IPS-NIHi11 (cell line): ENCODE results near the gene USP5.
"Not testable (repeated sequence)": the region's sequence is repeated elsewhere in the genome, so short reads cannot be mapped to it uniquely, and the experiment has no call there.

Experiments used
- DNase-seq: peaks from one replicate; pipeline ENCODE4 v3.0.0; 2012; ENCODE audit warnings: mixed read lengths, low spot score

Gene USP5

GRCh38 chr12:6866163-6866919 is 14.4 kb downstream of the USP5 start:
- DNase-seq, result peak; percentile 52

DNA sequence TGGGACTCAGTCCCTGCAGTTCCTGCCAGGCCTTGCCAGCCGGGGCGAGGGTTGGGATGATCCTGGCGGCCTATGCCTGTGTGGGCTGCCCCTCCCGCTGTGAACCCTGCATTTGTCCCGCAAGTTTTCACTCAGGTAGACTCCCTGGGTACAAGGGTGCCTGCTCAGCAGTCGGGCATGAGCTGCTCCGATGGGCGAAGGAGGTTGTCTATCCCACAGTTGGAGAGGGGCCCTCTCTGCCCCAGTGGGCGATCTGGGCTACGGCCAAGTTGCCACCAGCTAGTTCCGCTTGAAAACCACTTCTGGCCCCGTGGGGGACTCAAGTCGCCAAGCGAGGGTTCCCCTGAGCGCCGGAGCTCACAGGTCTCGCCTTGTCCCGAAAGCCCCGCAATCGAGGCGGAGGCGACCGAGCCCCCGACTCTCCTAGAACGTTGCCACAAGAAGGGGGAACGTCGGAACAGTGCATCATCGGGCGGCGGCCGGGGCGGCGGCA is 15.0 kb downstream of the USP5 start:
- DNase-seq, result peak; percentile 39

DNA sequence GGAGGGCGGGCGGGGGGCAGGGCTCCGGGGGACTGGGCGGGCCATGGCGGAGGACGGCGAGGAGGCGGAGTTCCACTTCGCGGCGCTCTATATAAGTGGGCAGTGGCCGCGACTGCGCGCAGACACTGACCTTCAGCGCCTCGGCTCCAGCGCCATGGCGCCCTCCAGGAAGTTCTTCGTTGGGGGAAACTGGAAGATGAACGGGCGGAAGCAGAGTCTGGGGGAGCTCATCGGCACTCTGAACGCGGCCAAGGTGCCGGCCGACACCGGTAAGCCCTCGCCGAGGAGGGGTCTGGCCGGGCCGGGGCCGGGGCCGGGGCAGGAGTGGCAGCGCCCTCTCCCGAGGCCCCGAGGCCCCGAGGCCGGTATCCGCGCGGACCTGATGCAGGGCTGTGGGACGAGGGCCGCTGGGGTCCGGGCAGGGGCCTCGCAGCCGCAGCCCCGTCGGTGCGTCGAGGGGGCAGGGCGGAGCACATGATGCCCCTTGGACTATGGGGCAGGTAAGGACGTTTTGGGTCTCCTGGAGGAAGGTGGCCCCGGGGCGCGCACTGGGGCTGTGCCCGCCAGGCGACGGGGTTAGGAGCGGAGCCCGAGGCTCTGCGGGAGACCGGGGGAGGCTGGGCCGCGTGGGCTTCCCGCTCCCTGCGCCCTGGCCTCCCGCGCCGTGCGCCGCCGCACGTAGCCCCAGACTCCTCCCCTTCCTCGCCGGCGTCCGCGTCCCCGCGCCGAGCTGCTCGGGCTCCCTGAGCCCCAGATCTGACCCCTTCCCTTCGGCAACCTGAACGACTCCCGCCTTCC is 15.7 kb downstream of the USP5 start, which contains the start of gene TPI1:
TSS of gene TPI1 (plus strand) at position 119 of the 798 bp plus-strand sequence. CDS start at position 155, 36 bp downstream.
- DNase-seq, result peak; percentile 94

- no peak for DNase-seq
Measured at GRCh38 chr12:6868211-6869048, 16.5 kb downstream of the USP5 start.

GRCh38 chr12:6869049-6870021 is 17.4 kb downstream of the USP5 start:
- peak; percentile 69 for DNase-seq

DNA sequence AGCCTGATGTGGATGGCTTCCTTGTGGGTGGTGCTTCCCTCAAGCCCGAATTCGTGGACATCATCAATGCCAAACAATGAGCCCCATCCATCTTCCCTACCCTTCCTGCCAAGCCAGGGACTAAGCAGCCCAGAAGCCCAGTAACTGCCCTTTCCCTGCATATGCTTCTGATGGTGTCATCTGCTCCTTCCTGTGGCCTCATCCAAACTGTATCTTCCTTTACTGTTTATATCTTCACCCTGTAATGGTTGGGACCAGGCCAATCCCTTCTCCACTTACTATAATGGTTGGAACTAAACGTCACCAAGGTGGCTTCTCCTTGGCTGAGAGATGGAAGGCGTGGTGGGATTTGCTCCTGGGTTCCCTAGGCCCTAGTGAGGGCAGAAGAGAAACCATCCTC is 18.4 kb downstream of the USP5 start:
- not testable (repeated sequence) for DNase-seq

DNA sequence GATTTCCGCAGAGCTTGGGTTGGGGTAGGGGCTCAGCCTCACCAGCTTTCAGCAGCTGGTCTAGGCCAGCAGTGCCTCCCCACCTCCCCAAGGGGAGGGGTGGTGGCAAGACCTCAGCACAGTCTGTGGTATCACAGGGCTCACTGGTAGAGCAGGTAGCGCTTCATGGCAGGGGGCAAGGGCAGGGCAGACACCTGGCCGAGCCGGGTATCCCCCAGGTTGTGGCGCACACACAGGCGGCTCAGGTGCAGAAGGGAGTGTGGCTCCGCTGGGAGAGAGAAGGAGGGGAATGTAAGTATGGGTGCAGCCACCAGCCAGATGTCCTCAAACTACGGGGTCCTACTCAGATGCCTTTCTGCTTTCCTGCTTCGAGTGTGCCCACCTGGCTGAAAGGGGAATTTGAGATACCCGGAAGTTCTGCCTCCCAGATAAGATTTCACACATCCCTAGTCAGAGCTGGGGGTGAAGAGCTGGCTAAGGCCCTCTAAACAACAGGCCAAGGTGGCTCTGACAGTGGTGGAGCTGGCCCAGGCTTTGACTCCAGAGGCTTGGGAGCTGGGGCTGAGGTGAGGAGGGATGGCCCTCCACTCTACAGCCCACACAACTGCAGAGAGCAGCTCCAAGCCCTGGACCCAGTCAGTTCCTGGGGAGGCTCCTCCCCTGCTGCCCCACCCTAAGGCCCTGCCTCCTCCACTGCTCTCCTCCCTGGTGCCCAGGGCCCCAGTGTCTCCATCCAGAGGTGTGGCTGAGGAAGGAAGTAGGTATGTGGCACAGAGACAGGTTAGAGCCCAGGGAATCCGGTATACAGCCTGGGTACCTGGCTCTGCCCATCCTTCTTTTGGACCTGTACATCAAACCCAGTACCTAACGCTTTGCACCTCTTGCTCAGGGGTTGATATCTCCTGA is 19.4 kb downstream of the USP5 start:
- no peak for DNase-seq

GRCh38 chr12:6872073-6873048 is 20.4 kb downstream of the USP5 start:
- peak; percentile 82 for DNase-seq

DNA sequence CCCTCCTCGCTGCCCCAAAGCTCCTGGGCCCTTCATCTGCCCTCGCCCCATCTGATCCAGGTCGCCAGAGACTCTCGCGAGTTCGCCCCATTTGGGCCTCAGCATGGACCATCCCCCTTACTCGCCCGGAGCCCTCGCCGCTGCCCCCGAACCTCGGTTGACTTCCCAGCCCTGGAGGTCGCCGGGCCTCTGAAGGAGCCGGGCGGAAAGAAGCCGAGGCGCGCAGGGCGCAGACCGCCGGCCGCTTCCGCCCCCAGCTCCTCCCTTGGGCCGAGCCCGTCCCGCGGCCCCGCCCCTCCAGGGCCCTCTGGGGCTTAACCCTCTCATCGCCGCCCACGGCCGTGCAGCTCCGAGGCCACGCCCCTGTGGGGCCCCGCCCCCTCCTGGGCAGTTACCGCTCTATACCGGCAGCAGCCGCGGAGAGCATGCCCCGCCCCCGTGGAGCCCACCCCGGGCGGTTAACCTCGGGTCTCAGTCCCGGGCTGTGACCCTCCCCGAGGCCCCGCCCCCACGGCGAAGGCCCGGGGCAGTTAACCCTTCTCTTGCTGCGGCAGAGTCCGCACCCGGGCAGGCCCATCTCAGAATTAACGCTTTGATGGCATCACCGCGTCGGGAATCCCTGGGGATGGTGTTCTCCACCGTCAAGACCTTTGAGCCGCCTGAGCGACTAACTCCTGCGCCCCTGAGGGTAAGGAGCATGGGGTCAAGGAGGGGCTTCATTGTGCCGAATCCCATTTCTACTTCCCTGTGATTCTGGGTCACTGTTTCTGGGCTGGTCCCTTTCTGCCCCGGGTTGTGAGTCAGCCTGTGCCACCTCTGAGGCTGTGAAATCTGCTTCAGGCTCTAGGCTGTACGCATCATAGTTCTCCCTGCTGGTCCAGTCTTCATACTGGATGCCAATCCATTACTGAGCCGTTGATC is 21.4 kb downstream of the USP5 start, which contains the start of gene SPSB2:
TSS of gene SPSB2 (minus strand) at position 210 of the 921 bp plus-strand sequence. CDS start 402 bp downstream, outside the sequence.
- peak; percentile 95 for DNase-seq

GRCh38 chr12:6874015-6874368 is 22.0 kb downstream of the USP5 start:
- DNase-seq, result not testable (repeated sequence)

DNA sequence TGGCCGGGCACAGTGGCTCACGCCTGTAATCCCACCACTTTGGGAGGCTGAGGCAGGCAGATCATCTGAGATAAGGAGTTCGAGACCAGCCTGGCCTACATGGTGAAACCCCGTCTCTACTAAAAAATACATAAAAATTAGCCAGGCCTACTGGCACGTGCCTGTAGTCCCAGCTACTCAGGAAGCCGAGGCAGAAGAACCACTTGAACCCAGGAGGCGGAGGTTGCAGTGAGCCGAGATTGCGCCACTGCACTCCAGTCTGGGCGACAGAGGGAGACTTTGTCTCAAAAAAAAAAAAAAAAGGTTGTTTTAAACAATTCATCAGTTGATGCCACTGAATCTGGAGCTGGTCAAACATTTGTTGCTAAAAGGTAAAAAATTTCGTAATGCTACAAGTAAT is 27.9 kb downstream of the USP5 start:
- not testable (repeated sequence) for DNase-seq

DNA sequence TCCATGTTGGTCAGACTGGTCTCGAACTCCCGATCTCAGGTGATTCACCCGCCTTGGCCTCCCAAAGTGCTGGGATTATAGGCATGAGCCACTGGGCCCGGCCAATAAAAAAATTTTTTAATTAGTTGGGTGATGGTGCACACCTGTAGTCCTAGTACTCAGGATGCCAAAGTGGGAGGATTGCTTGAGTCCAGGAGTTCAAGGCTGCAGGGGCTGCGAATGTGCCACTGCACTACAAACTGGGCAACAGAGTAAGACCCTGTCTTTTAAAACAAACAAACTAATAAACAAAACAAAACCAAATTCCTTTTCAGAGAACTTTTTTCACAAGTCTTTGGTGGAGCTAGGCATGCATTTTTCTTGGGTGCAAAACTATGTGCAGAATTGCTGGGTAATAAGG is 31.3 kb downstream of the USP5 start:
- no peak for DNase-seq

DNA sequence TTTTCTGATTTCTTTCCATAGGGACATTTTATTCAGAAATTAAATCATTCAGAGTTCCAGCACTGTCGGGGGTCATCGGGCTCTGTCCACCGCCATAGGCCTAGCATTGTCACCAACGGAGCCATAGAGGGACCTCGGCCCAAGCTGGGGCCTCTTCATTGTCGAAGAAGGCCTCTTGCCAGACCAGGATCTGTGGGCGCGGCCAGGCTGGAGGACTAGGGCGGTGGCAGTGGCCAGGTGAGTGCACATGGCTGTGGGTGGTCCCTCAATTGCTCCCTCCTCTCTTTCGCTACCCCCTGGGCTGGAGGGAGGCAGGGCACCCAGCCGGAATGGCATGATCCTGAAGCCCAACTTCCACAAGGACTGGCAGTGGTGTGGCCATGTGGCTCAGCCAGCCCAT is 31.7 kb downstream of the USP5 start:
- DNase-seq, result no peak

DNA sequence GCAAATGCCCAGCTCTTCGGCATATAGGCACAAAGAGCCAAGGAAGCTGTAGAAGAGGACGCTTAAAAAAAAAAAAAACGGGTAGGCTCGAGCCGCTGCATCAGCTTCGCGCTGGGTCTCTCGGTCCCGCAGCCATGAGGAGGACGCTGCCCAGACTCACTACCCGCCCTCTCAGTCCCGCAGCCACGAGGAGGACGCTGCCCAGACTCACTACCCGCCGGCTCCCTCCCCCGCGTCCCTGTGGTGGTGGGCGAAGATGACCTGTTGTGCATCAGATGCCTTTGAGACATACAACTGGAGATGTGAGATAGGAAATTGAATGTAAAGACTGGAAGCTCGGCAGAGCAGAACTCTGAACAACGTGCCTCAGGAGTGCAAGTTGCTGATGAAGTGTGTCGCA is 32.6 kb downstream of the USP5 start:
- DNase-seq, result no peak

DNA sequence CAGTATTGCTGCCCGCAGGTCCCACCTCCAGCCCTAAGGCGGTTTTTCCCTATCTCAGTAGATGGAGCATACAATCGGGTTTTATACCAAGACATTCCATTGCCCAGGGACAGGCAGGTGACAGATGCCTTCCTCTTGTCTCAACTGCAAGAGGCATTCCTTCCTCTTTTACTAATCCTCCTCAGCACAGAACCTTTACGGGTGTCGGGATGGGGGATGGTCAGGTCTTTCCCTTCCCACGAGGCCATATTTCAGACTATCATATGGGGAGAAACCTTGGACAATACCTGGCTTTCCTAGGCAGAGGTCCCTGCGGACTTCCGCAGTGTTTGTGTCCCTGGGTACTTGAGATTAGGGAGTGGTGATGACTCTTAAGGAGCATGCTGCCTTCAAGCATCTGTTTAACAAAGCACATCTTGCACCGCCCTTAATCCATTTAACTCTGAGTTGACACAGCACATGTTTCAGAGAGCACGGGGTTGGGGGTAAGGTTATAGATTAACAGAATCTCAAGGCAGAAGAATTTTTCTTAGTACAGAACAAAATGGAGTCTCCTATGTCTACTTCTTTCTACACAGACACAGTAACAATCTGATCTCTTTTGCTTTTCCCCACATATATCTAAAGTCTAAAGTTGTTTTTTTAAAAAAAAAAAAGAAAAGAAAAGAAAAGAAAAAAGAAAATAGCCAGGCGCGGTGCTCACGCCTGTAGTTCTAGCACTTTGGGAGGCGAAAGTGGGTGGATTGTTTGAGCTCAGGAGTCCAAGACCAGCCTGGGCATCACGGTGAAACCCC is 34.5 kb downstream of the USP5 start:
- not testable (repeated sequence) for DNase-seq

- DNase-seq, result no peak
Measured at GRCh38 chr12:6887460-6887859, 35.5 kb downstream of the USP5 start.

DNA sequence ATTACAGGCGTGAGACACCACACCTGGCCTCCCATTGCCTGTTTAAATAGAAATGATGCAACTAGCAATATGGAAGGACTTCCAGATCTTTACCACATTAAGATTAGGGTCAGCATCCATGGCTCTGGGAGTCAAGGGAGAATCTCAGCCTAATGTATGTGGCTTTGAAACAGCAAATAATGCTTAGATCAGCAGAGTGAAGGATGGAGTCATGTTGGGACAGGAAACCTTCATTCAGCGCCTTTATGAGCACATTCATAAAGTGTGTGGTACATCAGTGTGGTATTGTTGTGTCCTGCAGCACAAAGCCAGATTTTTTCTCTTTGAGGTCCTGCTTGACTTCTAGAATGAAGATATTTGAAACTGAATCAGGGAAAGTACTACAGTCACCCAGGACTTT is 36.4 kb downstream of the USP5 start:
- no peak for DNase-seq
